Rectal smooth muscle tissue (tissue), 1 donor: ENCODE results near the gene CLCNKB.
A peak's percentile ranks its signal among the peaks of the same experiment; 100 is the strongest.
"Not testable (repeated sequence)": the region's sequence is repeated elsewhere in the genome, so short reads cannot be mapped to it uniquely, and the experiment has no call there.

Experiments used
- H3K27ac ChIP-seq: one replicate; pipeline ENCODE4 v1.7.0; 2013; ENCODE audit warnings: low read depth, low read length, inconsistent platforms
- H3K27me3 ChIP-seq: one replicate; pipeline ENCODE4 v1.7.0; 2013; ENCODE audit warnings: low read length; ENCODE audit not compliant: control insufficient read depth, insufficient read depth
- H3K36me3 ChIP-seq: one replicate; pipeline ENCODE4 v1.7.0; 2013; ENCODE audit warnings: low read length; ENCODE audit not compliant: control insufficient read depth, insufficient read depth
- H3K4me1 ChIP-seq: one replicate; pipeline ENCODE4 v1.7.0; 2013; ENCODE audit warnings: low read length; ENCODE audit not compliant: control insufficient read depth, insufficient read depth
- H3K4me3 ChIP-seq: one replicate; pipeline ENCODE4 v1.7.0; 2013; ENCODE audit warnings: low read length
- H3K9ac ChIP-seq: one replicate; pipeline ENCODE4 v1.7.0; 2013; ENCODE audit warnings: low read length

Gene CLCNKB

GRCh38 chr1:16046842-16047241 lies 3.3 kb downstream of the CLCNKB start:
- Histone ChIP-seq H3K36me3 (no peaks in the 10 kb centered on the region), H3K4me1 (no peaks in the 10 kb centered on the region), H3K27ac (no peak overlapping the region), H3K9ac (no peak overlapping the region), H3K4me3 (no peak overlapping the region), H3K27me3 (no peaks in the 10 kb centered on the region)

DNA sequence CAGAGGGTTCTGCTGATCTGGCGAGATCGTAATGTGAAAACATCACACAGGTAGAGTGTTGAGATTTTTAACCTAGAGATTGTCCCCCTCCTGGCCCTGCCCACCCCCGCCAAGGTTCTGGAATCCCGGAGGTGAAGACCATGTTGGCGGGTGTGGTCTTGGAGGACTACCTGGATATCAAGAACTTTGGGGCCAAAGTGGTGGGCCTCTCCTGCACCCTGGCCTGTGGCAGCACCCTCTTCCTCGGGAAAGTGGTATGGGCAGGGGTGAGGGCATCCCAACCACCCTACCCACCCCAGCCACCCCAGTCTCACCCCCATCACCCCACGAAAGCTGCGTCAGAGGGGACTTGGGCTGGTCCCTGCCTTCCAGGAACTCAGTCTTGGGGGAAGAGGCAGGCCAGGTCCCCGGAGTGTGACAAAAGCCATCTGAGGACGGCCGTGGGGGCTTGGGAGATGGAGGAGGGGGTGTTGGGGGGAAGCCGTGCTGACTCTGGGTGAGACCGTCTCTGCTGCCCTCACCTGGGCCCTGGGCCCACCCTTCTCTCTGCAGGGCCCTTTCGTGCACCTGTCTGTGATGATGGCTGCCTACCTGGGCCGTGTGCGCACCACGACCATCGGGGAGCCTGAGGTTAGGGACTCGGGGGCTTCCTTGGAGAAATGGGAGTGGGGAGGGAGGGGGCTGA lies 4.4 kb downstream of the CLCNKB start:
- no peak overlapping the region for H3K9ac ChIP-seq
- no peak overlapping the region for H3K4me3 ChIP-seq
- H3K27ac ChIP-seq: no peak overlapping the region
- no peaks in the 10 kb centered on the region for H3K4me1 ChIP-seq
- H3K36me3 ChIP-seq: no peaks in the 10 kb centered on the region
- H3K27me3 ChIP-seq: no peaks in the 10 kb centered on the region

DNA sequence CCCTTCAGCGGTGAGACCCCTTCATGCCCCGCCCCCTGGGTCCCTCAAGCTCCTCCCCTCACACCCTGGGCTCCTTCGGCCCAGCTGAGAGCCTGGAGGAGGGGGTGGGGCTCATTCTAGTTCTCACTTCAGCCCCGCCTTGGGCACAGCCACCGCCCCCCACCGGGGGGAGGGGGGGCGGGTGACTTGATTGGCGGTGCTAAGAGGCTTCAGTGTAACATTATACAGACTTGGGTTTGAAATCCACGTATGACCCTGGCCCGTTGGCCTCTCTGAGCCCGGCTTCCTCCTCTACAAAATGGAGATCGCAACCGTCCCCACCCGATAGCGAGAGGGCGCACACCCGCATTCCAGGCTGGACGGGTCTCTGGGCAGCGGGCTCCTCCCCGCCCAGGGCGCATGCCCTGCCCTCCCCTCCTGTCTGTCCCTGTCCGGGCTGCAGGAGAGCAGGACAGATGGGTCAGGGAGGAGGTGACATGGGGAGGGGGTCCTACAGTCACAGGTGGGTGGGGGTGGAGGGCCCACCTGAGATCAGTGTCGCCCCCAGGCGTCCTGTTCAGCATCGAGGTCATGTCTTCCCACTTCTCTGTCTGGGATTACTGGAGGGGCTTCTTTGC lies 5.1 kb downstream of the CLCNKB start:
- no peaks in the 10 kb centered on the region for H3K36me3 ChIP-seq
- peak overlapping the region; percentile 40 for H3K4me3 ChIP-seq
- H3K27ac ChIP-seq: no peak overlapping the region
- no peaks in the 10 kb centered on the region for H3K27me3 ChIP-seq
- no peaks in the 10 kb centered on the region for H3K4me1 ChIP-seq
- no peak overlapping the region for H3K9ac ChIP-seq

DNA sequence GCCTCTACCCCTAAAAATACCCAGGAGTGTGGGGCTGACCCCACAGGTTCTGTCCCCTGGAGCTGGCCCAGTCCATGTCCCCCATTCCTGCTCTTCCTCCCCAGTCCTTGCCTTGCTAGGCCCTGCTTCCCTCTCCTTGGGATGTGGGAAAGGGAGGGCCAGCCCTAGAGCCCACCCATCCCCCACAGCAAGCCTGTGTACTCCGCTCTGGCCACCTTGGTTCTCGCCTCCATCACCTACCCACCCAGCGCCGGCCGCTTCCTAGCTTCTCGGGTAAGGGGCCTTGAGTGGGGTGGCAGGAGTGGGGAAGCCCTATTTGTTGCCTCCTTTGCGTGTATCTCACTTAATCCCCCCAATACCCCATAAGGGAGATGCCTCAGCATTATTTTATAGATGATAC lies 6.7 kb downstream of the CLCNKB start:
- no peaks in the 10 kb centered on the region for H3K27me3 ChIP-seq
- no peaks in the 10 kb centered on the region for H3K36me3 ChIP-seq
- no peaks in the 10 kb centered on the region for H3K4me1 ChIP-seq
- H3K9ac ChIP-seq: no peak overlapping the region
- H3K27ac ChIP-seq: no peak overlapping the region
- H3K4me3 ChIP-seq: no peak overlapping the region

DNA sequence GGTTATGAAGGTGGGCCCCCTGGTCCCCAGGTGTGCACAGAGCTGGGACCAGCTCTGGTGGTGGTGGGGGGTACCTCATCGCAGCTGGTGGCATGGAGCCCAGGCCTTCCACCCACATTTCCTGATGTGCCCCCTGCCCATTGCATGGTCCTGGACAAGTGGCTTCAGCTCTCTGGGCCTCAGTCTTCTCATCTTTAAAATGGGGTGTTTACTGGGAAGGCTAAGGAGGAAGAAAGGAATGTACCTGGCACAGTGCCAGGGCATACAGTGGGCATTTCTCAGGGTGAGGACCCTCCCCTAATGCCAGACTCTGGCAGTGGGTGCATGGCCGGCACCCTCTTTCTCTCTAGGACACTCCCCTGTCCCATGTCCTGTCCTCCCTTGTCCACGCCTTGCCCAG lies 7.5 kb downstream of the CLCNKB start:
- no peak overlapping the region for H3K9ac ChIP-seq
- H3K27me3 ChIP-seq: no peaks in the 10 kb centered on the region

GRCh38 chr1:16051949-16052348 lies 8.4 kb downstream of the CLCNKB start:
- H3K36me3 ChIP-seq, H3K27ac ChIP-seq: not testable (repeated sequence)

More for the DNA sequence above, 7.5 kb downstream of the CLCNKB start:
- Histone ChIP-seq H3K27ac (no peak overlapping the region), H3K4me3 (no peak overlapping the region), H3K4me1 (no peaks in the 10 kb centered on the region), H3K36me3 (no peaks in the 10 kb centered on the region)

DNA sequence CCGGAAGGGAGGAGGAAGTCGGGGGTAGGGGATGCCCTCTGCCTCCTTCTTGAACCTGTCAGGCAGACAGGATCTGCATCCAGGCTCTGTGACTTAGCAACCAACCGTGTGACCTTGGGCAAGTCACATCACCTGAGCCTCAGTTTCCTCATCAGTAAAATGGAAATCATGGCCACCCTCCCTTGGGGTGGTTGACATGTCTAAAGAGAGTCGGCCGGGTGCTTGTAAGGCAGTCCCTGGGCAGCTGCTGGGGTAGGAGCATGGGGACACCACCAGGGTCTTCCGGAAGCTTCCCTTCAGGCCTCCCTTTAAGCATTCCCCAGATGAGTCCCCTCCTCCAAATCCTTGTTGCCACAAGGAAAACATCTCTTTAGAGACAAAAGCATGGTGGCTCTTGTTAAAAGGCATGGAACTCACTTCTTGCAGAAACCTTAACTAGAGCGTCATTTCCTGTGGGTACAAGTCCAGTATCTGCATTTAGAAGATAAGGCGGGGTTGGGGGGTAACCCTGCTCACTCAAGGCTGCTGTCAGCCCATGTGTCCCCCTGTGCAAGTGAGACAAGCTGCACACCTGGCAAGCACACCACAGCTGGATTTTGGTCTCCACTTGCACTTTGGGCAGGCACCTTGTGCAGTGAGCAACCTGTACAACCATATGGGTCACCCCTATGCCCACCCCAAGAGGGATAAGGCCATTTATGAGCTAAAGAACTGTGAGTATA lies 10.4 kb downstream of the CLCNKB start:
- H3K27me3 ChIP-seq: no peaks in the 10 kb centered on the region
- H3K27ac ChIP-seq: no peak overlapping the region
- no peak overlapping the region for H3K4me3 ChIP-seq
- no peaks in the 10 kb centered on the region for H3K36me3 ChIP-seq
- no peaks in the 10 kb centered on the region for H3K4me1 ChIP-seq
- no peak overlapping the region for H3K9ac ChIP-seq

More at GRCh38 chr1:16051949-16052348, 8.4 kb downstream of the CLCNKB start:
- not testable (repeated sequence) for H3K4me1 ChIP-seq, H3K27me3 ChIP-seq, H3K4me3 ChIP-seq, H3K9ac ChIP-seq

GRCh38 chr1:16054598-16055540 lies 11.3 kb downstream of the CLCNKB start:
- H3K27me3 ChIP-seq: no peaks in the 10 kb centered on the region
- H3K4me3 ChIP-seq: no peak overlapping the region
- no peak overlapping the region for H3K9ac ChIP-seq
- H3K27ac ChIP-seq: no peak overlapping the region
- H3K4me1 ChIP-seq: no peaks in the 10 kb centered on the region
- H3K36me3 ChIP-seq: no peaks in the 10 kb centered on the region

DNA sequence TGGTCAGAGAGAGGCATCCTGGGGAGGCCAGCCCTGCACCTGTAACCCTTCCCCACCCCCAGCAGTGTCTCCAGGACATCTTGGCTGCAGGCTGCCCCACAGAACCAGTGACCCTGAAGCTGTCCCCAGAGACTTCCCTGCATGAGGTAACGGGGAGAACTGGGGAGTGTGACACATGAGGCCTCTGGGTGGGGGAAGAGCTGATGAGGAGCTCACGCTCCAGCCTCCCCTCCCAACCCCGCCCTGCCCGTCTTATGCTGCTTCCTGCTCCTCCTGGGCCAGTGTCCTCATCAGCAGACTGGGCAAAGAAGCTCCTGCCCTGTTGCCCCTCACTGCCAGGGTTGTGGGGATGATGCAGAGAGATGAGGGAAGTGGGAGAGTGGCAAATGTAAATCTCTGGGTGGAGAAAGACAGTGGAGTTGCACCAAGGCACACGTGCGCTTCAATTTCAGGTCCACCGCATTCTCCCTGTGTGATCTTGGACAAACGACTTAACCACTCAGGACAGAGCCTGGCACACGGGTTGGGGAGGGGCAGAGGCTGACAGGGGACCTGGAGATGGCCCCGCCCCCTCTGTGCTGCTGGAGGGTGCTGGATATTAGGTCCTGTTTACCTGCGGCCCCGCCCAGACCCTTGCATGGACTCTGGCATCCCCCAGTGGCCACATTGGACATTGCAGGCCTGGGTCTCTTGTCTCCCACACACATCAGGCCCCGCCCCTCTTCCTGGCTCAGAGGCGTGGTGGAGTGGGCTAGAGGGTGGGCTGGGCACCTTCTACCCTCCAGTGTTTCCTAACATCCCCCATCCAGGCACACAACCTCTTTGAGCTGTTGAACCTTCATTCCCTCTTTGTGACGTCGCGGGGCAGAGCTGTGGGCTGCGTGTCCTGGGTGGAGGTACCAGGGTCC lies 12.3 kb downstream of the CLCNKB start:
- no peaks in the 10 kb centered on the region for H3K4me1 ChIP-seq
- H3K36me3 ChIP-seq: no peaks in the 10 kb centered on the region
- peak overlapping the region; percentile 21 for H3K4me3 ChIP-seq
- H3K27ac ChIP-seq: no peak overlapping the region
- no peaks in the 10 kb centered on the region for H3K27me3 ChIP-seq
- no peak overlapping the region for H3K9ac ChIP-seq

GRCh38 chr1:16056521-16056912 lies 12.9 kb downstream of the CLCNKB start:
- H3K27ac ChIP-seq, H3K9ac ChIP-seq, H3K27me3 ChIP-seq, H3K4me1 ChIP-seq, H3K36me3 ChIP-seq, H3K4me3 ChIP-seq: not testable (repeated sequence)

GRCh38 chr1:16057314-16057915 lies 13.8 kb downstream of the CLCNKB start:
- H3K4me3 ChIP-seq, H3K9ac ChIP-seq, H3K27ac ChIP-seq, H3K36me3 ChIP-seq, H3K27me3 ChIP-seq, H3K4me1 ChIP-seq: not testable (repeated sequence)
